Activated CD8-positive, alpha-beta memory T cell treated with anti-CD3 and anti-CD28 coated beads, Interleukin-2, amount 50 U/mL, for 24 hours (primary cell): ENCODE data around the gene USP37.
A peak's percentile ranks its signal among the peaks of the same experiment; 100 is the strongest.

ENCODE experiments used
- DNase-seq: peaks from one replicate; pipeline ENCODE4 v3.0.0-alpha.2; 2020; ENCODE audit errors: extremely low read depth

USP37 gene, protein sequence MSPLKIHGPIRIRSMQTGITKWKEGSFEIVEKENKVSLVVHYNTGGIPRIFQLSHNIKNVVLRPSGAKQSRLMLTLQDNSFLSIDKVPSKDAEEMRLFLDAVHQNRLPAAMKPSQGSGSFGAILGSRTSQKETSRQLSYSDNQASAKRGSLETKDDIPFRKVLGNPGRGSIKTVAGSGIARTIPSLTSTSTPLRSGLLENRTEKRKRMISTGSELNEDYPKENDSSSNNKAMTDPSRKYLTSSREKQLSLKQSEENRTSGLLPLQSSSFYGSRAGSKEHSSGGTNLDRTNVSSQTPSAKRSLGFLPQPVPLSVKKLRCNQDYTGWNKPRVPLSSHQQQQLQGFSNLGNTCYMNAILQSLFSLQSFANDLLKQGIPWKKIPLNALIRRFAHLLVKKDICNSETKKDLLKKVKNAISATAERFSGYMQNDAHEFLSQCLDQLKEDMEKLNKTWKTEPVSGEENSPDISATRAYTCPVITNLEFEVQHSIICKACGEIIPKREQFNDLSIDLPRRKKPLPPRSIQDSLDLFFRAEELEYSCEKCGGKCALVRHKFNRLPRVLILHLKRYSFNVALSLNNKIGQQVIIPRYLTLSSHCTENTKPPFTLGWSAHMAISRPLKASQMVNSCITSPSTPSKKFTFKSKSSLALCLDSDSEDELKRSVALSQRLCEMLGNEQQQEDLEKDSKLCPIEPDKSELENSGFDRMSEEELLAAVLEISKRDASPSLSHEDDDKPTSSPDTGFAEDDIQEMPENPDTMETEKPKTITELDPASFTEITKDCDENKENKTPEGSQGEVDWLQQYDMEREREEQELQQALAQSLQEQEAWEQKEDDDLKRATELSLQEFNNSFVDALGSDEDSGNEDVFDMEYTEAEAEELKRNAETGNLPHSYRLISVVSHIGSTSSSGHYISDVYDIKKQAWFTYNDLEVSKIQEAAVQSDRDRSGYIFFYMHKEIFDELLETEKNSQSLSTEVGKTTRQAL

GRCh38 chr2:218568190-218569037 lies at the start of gene USP37, which contains the start of gene CNOT9:
USP37 (minus strand) TSS chr2:218568351; CDS start chr2:218558653, 9,698 bp downstream.
CNOT9 (plus strand) TSS chr2:218568839; CDS start chr2:218568955, 116 bp downstream.
- DNase-seq, result peak; percentile 100

GRCh38 chr2:218615868-218616315 lies 47.7 kb upstream of the USP37 start:
- no peak for DNase-seq

- no peak for DNase-seq
Observed at GRCh38 chr2:218607436-218608115, 39.4 kb upstream of the USP37 start, which contains the start of gene PLCD4. PLCD4 (plus strand) TSS chr2:218607899; CDS start chr2:218615740, 7,841 bp downstream.

DNA sequence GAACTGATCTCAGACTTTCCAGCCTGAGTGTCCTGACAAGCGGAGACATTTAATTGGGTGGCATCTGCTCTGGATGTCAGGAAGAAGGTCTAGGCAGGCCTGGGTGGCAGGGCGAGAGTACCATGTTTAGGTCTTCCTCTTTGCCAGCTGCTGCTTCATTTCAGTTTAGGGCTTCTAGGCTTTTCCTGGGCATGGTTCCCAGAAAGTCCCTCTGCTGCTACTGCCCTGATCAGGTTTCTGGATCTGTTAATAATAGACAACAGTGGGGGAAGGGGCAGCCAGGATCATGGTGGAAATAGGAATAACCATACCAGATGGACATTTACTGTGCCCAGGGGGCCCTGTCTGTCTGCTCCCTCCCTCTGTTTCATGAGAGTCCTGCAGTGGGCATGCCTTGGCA lies 37.3 kb upstream of the USP37 start:
- DNase-seq, result no peak

DNA sequence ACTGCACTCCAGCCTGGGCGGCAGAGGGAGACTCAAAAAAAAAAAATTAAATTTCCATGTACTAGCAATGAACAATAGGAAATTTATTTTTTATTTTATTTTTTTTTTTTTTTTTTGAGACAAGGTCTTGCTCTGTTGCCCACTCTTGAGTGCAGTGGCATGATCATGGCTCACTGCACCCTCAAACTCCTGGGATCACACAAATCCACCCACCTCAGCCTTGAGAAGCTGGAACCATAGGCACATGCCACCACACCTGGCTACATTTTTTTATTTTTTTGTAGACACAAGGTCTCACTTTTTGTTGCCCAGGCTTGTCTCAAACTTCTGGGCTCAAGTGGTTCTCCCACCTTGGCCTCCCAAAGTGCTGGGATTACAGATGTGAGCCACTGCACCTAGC lies 17.4 kb upstream of the USP37 start:
- no peak for DNase-seq

GRCh38 chr2:218583983-218584850 lies 16.1 kb upstream of the USP37 start:
- no peak for DNase-seq

GRCh38 chr2:218582076-218582475 lies 13.9 kb upstream of the USP37 start:
- DNase-seq, result no peak

- no peak for DNase-seq
Observed at GRCh38 chr2:218578272-218578877, 10.2 kb upstream of the USP37 start.

- no peak for DNase-seq
Observed at GRCh38 chr2:218577482-218578220, 9.5 kb upstream of the USP37 start.

DNA sequence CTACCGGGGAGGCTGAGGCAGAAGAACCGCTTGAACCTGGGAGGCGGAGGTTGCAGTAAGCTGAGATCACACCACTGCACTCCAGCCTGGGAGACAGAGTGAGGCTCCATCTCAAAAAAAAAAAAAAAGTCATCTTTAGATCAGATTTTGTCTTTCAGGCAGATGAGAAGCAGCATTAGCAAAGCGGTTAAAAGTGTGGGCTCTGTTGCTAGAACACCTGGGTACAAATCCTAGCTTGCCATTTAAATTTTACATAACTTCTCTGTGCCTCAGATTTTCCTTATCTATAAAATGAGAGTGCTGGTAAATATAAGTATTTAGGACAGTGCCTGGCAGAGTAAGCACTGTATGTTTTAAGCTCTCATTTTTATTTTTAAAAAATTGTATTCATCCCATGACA lies 8.7 kb upstream of the USP37 start:
- DNase-seq, result no peak

GRCh38 chr2:218570850-218571249 lies 2.7 kb upstream of the USP37 start:
- DNase-seq, result no peak

DNA sequence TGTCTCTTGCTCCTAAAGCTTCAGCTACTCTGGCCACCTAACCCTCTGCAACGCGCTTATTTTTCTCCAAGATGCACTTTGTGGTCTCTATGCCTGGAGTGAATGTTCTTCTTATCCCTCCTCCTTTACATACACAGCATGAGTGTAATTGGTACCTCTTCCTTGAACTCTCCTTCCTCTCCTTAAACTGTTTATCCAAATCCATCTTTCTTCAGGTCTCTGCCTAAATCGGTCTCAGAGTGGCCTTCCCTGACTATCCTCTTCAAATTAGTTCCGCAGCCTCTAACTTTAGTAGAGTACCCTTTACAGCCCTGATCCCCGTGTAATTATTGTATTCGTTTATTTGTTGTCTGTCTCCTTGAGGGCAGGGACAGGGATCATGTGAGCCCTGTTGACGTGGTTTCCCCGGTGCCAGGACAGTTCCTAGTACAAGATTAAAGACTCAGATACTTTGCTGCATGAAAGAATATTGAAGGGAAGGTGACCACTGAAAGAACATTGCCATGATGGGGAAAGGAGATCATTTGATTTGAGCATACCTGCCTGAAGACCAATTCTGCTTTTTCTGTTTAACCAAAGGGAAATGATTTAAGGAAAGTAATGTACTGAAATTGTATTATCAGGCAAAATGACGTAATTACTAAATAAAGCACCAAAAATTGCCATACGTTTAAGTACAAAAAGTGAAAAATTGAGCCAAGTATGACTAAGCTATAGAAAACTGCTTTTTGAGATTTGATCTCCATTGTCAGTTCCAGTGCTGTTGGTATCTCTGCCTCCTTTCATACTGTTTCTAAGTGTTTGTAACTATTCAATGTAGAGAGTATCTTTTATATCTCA lies 1.7 kb upstream of the USP37 start:
- DNase-seq, result no peak

- DNase-seq, result peak; percentile 26
Observed at GRCh38 chr2:218569038-218569431, 884 bp upstream of the USP37 start.

DNA sequence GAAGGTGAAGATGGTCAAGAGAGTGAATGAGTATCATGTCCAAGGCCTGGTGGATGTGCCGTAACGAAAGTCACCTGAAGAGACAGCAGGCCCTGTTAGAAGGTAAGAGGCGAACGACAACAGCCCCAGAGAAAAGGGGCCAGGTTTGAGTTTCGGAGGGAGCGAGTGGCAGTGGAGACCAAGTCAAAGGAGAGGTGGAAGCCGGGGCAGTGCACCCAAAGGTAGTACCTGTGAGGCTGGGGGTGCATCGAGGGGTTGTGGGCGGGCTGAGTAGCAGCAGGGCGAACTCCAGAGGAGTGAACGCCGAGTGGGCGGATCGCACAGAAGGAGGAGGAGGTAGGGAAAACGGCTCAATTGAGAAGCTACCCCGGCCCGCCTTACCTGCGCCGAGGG lies 358 bp downstream of the USP37 start:
- DNase-seq, result peak; percentile 39

- DNase-seq, result no peak
Observed at GRCh38 chr2:218566296-218566695, 1.9 kb downstream of the USP37 start.

GRCh38 chr2:218564056-218564455 lies 4.1 kb downstream of the USP37 start:
- DNase-seq, result no peak

DNA sequence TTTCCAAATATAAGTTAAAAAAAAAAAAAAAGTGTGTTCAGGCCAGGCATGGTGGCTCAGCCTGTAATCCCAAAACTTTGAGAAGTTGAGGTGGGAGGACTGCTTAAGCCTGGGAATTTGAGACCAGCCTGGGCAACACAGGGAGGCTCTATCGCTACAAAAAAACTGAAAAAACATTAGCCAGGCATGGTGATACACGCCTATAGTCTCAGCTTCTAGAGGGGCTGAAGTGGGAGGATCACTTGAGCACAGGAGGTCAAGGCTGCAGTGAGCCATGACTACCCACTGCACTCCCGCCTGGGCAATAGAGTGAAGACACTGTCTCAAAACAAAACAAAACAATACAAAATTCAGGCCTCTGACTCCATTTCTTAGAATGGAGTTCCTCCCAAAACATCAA lies 9.2 kb downstream of the USP37 start:
- DNase-seq, result no peak

DNA sequence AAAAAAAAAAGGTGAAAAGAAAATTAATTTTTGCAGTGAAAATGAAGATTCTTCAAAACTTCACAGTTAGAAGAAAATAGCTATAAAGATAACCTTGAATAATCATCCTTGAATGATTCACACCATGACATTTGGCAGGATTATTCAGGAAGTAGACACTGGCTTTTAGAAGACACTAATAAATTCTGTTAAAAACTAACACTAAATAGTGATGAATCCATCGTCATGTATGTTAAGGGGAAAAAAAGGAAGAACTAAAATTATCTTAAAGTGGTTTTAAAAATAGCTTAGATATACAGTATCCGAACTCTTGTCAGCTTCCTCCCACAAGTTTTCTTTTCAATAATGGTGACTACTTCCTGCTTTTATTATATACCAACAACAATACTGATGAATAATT lies 10.2 kb downstream of the USP37 start:
- DNase-seq, result no peak
